GM20000 (cell line): ENCODE data around the gene INSRR.

Experiments
- DNase-seq: peaks from one replicate; pipeline ENCODE4 v3.0.0; 2012; ENCODE audit warnings: low spot score
- TF ChIP-seq, protein P1 (sequence below): IDR thresholded peaks from 2 replicates; pipeline ENCODE4 v1.5.1; 2012; ENCODE audit warnings: mild to moderate bottlenecking, control low read depth; ENCODE audit errors: extremely low read depth, missing control alignments

INSRR gene

DNA sequence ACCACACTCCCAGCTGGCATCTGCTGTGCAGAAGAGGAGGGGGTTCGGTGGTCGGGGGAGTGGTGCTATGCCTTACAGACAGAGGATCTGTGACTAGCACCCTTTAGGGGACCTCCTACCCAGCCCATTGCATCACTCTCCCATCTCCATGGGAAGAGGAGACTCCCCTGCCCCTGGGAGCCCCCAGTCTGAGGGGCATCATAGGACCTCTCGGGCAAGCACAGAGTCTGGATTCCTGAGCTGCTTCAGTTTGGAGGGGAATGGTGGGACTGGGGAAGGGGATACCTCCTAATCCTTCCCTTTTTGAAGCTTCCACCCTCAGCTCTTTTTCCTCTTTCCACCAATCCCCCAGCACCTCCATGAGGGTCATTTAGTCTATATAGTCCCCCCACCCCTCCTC is 1.4 kb downstream of the INSRR start:
- DNase-seq: no peak
- TF ChIP-seq, protein P1, sequence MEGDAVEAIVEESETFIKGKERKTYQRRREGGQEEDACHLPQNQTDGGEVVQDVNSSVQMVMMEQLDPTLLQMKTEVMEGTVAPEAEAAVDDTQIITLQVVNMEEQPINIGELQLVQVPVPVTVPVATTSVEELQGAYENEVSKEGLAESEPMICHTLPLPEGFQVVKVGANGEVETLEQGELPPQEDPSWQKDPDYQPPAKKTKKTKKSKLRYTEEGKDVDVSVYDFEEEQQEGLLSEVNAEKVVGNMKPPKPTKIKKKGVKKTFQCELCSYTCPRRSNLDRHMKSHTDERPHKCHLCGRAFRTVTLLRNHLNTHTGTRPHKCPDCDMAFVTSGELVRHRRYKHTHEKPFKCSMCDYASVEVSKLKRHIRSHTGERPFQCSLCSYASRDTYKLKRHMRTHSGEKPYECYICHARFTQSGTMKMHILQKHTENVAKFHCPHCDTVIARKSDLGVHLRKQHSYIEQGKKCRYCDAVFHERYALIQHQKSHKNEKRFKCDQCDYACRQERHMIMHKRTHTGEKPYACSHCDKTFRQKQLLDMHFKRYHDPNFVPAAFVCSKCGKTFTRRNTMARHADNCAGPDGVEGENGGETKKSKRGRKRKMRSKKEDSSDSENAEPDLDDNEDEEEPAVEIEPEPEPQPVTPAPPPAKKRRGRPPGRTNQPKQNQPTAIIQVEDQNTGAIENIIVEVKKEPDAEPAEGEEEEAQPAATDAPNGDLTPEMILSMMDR: no peak

DNA sequence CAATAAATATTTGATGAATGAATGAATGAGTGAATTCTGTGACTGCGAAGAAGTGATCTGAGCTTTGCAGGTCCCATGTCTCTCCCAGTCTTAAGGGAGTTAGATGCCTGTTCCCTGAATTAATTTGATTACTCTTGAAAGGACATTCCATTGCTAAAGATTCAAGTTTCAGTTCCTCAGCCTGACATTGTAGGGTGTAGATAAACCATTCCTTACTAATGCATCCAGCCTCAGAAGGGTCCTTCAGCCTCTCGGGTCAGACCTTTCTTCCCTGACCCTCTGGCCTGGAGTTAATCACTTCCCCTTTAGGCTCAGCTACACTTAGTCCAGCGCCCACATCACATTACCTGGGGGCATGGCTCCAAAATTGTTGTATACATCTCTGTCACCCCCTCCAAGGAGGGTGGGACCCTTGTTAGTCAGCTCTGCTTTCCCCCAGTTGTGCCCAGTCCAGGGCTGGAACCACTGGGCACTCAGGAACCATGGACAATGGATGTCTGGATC is 2.6 kb downstream of the INSRR start:
- TF ChIP-seq, protein P1: no peak
- no peak for DNase-seq

DNA sequence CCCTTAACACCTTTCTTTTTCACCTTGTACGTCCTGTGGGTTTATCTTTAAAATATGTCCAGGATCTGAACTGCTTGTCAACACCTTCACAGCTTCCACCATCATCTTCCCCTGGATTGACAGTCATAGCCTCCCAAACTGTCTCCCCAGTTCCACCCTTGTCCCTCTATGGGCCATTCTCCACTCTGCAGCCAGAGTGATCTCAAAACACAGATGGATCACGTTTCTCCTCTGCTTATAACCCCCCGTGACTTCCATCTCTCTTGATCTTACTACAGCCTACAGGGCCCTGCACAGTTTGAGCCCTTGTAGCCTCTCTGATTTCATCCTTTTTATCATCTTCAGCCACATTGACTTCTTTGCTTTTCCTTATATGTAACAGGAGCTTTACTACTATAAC is 4.3 kb downstream of the INSRR start:
- no peak for DNase-seq
- TF ChIP-seq, protein P1: no peak

DNA sequence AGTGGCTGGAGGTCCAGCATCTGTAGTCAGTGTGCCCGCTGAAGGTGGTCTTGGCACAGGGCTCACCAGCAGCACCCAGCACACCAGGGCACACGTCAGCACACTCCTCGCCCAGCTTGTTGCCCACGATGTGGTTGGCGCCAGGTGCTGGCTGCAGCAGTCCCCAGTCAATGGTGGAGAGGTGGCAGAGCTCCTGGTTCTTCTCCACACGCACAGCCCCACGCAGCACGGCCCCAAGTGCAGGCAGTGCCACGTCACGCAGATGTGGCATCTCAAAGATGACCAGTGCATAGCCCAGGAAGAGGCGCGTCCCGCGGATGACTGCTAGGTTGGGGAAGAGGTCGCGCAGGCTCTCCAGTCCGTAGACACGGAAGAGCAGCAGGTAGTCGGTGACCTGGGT is 5.2 kb downstream of the INSRR start:
- TF ChIP-seq, protein P1: no peak
- DNase-seq: no peak

DNA sequence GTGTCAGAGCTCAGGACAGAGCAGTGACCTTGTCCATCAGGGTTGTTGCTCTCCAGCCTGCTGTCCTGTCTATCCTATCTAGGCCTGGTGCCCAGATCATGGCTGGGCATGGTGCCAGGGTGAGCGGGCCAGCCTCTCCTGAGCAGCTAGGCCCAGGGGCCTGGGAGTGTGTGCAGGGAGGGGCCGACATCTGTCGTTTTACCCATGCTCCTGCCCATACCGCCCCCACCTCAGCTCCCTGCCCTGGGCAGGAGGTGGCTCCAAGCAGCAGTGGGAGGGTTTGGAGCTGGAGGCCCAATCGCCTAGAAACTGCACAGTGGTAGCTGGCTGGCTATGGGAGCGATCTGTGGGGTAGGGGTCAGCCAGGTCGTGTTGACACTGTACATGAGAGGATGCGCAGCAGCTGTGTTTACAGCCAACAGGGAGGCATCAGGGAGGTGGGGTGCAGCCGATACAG is 6.5 kb downstream of the INSRR start:
- TF ChIP-seq, protein P1: no peak
- no peak for DNase-seq

DNA sequence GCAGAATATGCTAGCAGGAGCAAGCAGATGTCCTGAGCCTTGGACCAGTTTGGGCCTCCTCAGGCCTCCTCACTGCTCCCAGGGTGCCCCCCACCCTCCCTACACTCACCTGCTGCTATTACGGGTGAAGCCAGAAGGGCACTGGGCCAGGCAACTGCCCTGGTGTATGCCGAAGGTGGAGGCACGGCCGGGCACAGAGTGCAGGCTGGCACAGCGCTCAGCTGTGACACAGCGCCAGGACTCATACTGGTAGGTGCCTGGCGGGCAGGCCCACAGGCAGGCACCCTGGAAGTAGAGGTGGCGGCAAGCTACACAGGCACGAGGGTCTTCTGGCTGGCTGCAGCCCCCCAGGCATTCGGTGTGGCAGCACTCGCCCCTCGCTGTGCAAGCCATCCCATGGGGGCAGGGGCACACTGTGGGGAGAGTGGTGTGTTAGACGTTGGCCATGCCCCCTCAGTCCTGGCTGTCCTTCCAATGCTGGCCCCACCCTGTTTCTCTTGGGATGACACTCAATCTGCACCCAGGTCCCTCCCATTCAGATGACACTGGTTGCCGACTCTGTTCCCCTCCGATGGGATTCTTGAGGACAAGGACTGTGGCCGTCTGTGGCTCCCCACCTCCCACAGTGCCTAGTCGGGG is 7.0 kb downstream of the INSRR start:
- DNase-seq: no peak
- TF ChIP-seq, protein P1: no peak

DNA sequence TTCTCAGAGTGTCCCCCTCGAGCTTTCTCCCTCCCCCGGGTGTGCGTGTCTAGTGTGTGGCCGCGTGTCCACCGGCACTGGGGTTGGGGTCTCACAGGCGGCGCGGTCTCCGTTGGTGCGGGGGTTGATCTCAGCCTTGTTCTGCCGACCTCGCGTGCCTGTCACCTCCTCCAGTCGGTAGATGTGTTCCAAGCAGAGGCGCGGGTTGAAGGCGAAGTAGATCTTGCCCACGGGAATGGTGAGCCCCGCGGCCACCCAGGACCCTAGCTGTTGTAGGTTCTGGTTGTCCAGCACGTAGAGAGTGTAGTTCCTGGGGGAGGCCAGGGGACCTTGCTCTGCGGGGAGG is 9.8 kb downstream of the INSRR start:
- TF ChIP-seq, protein P1: no peak

More for the DNA sequence above, 9.8 kb downstream of the INSRR start:
- no peak for DNase-seq
